Caki2 (cell line): ENCODE data around the gene LMOD1. TPM values are rescaled to one million over a fixed set of nuclear protein-coding genes. Genes with fewer than 3 reads are reported as not detected.
"Not testable (repeated sequence)": the region's sequence is repeated elsewhere in the genome, so short reads cannot be mapped to it uniquely, and the experiment has no call there.

Experiments
- DNase-seq: peaks from one replicate; pipeline ENCODE4 v3.0.0-alpha.2; 2015; ENCODE audit warnings: low read depth
- in situ Hi-C: cut with HindIII; loops from 2 replicates; pipeline ENCODE4 v1.10.0; 2016; ENCODE audit warnings: low sequenced_read_pairs, low pct_unique_long_range_greater_than_20kb, mixed read lengths
- total RNA-seq: library from RNA; depleted of rRNA; stranded (reverse); fragments of >200 nt; shearing (Covaris generic); gene quantifications from 2 replicates; pipeline ENCODE4 v1.2.3, GENCODE V29; 2014; ENCODE audit warnings: low replicate concordance

LMOD1 gene
- total RNA-seq, 1 experiment from 2014 or later = not detected

GRCh38 chr1:201886103-201886885 lies 60.1 kb downstream of the LMOD1 start:
- DNase-seq = no peak
- in situ Hi-C loops = no loop called here

- in situ Hi-C loops = no loop called here
- DNase-seq = peak; percentile 28
Observed at GRCh38 chr1:201885531-201886075, 60.7 kb downstream of the LMOD1 start.

- no peak for DNase-seq
- in situ Hi-C loops = no loop called here
Observed at GRCh38 chr1:201884425-201884824, 61.9 kb downstream of the LMOD1 start.

GRCh38 chr1:201883786-201884185 lies 62.6 kb downstream of the LMOD1 start:
- no peak for DNase-seq
- in situ Hi-C loops = no loop called here

- in situ Hi-C loops = no loop called here
- no peak for DNase-seq
Observed at GRCh38 chr1:201883266-201883665, 63.1 kb downstream of the LMOD1 start.

- in situ Hi-C loops = no loop called here
- peak; percentile 57 for DNase-seq
Observed at GRCh38 chr1:201882665-201883132, 63.6 kb downstream of the LMOD1 start.

- in situ Hi-C loops = no loop called here
- no peak for DNase-seq
Observed at GRCh38 chr1:201881617-201882016, 64.7 kb downstream of the LMOD1 start.

GRCh38 chr1:201880928-201881571 lies 65.3 kb downstream of the LMOD1 start:
- no peak for DNase-seq
- in situ Hi-C loops = no loop called here

- DNase-seq = peak; percentile 54
- in situ Hi-C loops = no loop called here
Observed at GRCh38 chr1:201877877-201878401, 68.4 kb downstream of the LMOD1 start.

- DNase-seq = no peak
- in situ Hi-C loops = no loop called here
Observed at GRCh38 chr1:201876148-201876818, 70.1 kb downstream of the LMOD1 start.

GRCh38 chr1:201874672-201875071 lies 71.7 kb downstream of the LMOD1 start:
- in situ Hi-C loops = no loop called here
- DNase-seq = no peak

- in situ Hi-C loops = no loop called here
- no peak for DNase-seq
Observed at GRCh38 chr1:201870397-201870796, 76.0 kb downstream of the LMOD1 start.

GRCh38 chr1:201861448-201861847 lies 84.9 kb downstream of the LMOD1 start:
- in situ Hi-C loops = no loop called here
- DNase-seq = no peak

GRCh38 chr1:201859424-201859823 lies 86.9 kb downstream of the LMOD1 start:
- DNase-seq = no peak
- in situ Hi-C loops = no loop called here

GRCh38 chr1:201856722-201857121 lies 89.6 kb downstream of the LMOD1 start:
- in situ Hi-C loops, DNase-seq: not testable (repeated sequence)

GRCh38 chr1:201851949-201852348 lies 94.4 kb downstream of the LMOD1 start:
- DNase-seq = no peak
- in situ Hi-C loops = no loop called here

- DNase-seq = peak; percentile 23
- in situ Hi-C loops = no loop called here
Observed at GRCh38 chr1:201850053-201850397, 96.3 kb downstream of the LMOD1 start.

- no peak for DNase-seq
- in situ Hi-C loops = no loop called here
Observed at GRCh38 chr1:201849372-201850052, 96.8 kb downstream of the LMOD1 start.
